ENCODE measurements around the gene CDKN1C.

Gene CDKN1C

DNA sequence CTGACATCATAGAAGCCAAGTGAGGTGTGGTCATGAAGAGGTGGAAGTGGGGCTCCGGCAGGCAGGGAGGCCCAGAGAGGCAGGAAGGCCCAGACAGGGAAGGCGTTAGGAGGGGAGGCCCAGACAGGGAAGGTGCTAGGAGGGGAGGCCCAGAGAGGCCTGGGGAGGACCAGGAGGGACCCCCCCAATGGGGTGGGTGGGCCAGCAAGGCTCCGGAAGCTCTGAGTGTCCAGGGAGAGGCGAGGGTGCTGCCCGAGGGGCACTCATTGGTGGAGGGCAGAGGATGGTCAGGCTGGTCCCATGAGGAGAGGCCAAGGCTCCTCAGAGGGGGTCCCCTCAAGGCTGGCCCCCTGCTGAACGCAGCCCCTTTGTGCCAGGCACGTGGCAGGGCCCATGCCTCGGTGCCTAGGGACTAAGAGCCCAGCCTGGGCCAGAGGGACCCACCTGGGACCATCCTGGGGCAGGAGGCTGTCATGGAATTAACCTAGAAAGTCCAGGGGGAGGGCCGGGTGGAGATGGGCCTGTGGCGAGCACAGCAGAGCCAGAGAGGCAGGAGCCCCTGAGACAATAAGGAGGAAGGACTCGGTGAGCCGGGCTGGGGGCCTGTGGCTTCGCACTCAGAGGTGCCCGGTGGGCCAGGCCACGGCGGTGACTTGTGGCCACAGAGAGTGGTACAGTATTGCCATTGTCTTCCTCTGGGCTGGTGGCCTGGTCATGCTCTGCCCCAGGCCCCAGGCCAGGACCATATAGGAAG is 31.5 kb upstream of the CDKN1C start:
- TF ChIP-seq CTCF (IDR thresholded peaks at IDR 0.05; ENCODE audit: low read depth, low read length, missing control alignments), result no peak
- no peak for DNase-seq (ENCODE audit: low read depth)
- H3K4me3 ChIP-seq (ENCODE audit: low read depth, low read length), result no peak overlapping the region

DNA sequence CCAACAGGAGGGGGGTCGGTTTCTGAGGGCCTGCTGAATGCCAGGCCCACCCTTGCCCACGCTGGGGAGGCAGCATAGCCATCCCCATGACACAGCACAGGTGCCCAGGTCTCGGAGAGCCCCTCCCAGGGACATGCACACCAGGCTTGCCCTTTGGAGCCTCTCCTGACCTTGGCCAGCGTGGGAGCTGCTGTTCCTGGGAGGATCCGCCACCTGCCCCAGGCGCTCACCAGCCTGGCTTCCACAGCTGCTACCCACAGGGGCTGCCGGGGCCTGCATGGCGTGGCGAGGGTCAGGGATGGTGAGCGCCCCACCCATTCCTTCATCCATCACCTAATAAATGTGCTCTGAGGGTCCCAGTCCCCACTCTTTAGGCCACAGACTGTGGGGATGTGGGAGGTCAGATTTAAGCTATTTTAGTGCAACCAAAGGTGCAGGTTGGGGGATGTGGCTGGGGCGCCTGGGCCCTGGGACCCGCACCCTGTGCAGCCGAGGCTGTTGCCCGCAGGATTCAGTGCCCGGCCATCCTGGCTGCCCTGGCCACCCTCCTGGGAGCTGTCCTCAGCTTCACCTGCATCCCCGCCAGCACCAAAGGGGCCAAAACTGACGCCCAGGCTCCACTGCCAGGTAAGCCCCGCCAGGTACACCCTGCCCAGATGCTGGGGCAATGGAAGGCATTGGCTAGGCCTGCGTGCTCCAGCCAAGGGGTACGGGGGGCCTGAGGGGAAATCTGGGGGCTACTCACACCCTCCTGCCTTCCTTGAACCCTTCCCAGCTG is 30.7 kb upstream of the CDKN1C start:
- no peak for DNase-seq (ENCODE audit: low read depth)
- no peak for TF ChIP-seq CTCF (IDR thresholded peaks at IDR 0.05; ENCODE audit: low read depth, low read length, missing control alignments)
- H3K4me3 ChIP-seq (ENCODE audit: low read depth, low read length), result no peak overlapping the region

DNA sequence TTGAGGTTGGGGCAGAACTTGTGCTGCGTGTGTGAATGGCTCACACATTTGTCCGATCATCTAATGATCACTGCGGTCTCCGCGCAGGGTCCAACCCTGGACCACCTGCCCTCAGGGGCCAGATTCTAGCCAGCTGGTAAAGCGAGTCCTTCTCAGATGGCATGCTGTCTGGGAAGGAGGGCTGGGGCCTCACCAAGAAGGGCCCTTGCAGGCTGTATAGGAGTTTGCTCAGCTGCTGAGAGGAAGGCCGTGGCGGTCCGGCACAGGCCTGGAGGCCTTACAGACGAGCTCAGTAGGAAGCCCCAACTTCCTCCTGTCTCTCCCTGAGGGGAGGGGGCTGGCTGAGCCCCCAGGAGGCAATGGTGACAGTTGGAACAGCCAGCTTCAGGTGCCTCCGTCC is 29.9 kb upstream of the CDKN1C start:
- H3K4me3 ChIP-seq (ENCODE audit: low read depth, low read length), result no peak overlapping the region
- TF ChIP-seq CTCF (IDR thresholded peaks at IDR 0.05; ENCODE audit: low read depth, low read length, missing control alignments), result no peak
- no peak for DNase-seq (ENCODE audit: low read depth)

DNA sequence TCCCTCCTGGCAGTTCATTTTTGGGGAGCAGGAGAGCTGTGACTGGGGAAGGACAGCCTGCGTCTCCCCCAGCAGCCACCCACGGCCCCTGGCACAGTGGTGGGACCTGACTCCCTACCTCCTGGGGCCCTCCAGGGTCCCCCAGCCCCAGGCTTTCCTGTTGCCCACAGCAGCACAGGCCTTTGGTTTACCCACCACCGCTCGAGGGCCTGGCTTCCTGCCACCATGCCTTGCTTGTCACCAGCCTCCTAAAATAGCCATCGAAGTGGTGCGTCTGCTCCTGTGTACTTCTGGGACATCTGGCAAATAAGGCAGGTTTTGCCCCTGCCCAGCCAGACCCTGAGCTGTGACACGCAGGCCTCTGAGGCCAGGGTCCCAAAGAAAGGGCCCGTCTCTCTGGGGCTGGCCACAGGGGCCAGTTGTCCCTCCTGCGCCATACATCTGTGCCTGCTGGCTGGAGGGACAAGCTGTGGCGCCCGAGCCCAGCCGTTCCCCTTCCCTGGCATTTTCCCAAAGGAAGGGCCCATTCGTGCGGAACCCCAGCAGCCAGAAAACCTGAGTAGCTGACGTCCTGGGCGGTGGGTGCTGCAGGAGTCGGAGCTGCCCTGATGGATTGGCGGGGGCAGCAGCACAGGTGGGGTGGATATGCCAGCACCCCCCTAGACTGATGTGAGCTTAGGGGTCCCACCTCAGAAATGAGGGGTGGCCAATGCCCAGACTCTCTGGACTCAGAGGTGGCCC is 29.1 kb upstream of the CDKN1C start:
- no peak for DNase-seq (ENCODE audit: low read depth)
- no peak overlapping the region for H3K4me3 ChIP-seq (ENCODE audit: low read depth, low read length)
- TF ChIP-seq CTCF (IDR thresholded peaks at IDR 0.05; ENCODE audit: low read depth, low read length, missing control alignments), result no peak

DNA sequence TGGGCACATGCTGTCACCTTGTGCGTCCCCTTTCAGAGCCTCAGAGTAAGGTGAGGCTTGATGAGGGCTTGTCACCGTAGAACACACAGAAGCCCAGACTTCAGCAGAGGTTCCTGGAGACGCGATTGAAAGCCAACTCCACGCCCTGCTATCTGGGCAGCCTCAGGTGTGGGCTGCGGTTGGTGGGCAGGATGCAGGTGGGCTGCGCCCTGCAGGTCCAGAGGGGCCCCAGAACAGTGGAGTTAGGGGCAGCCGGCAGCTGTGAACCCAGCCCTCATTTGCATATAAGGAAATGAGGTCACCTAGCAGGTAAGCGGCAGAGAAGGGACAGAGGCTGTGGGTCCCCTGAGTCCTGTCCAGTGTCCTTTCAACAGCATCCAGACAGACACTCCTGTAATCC is 28.2 kb upstream of the CDKN1C start:
- no peak for TF ChIP-seq CTCF (IDR thresholded peaks at IDR 0.05; ENCODE audit: low read depth, low read length, missing control alignments)
- H3K4me3 ChIP-seq (ENCODE audit: low read depth, low read length), result no peak overlapping the region
- no peak for DNase-seq (ENCODE audit: low read depth)

- DNase-seq (ENCODE audit: low read depth), result no peak
- no peak overlapping the region for H3K4me3 ChIP-seq (ENCODE audit: low read depth, low read length)
- no peak for TF ChIP-seq CTCF (IDR thresholded peaks at IDR 0.05; ENCODE audit: low read depth, low read length, missing control alignments)
Measured at GRCh38 chr11:2913019-2913431, 27.4 kb upstream of the CDKN1C start.
